Hematopoietic multipotent progenitor cell treated with erythropoietin and hydrocortisone succinate and interleukin-3 and kit ligand, for 8 days (in vitro differentiated cells): ENCODE results near the gene C16orf86.

ENCODE experiments used
- DNase-seq: peaks from one replicate; pipeline ENCODE4 v3.0.0-alpha.2; 2015

C16orf86 gene

DNA sequence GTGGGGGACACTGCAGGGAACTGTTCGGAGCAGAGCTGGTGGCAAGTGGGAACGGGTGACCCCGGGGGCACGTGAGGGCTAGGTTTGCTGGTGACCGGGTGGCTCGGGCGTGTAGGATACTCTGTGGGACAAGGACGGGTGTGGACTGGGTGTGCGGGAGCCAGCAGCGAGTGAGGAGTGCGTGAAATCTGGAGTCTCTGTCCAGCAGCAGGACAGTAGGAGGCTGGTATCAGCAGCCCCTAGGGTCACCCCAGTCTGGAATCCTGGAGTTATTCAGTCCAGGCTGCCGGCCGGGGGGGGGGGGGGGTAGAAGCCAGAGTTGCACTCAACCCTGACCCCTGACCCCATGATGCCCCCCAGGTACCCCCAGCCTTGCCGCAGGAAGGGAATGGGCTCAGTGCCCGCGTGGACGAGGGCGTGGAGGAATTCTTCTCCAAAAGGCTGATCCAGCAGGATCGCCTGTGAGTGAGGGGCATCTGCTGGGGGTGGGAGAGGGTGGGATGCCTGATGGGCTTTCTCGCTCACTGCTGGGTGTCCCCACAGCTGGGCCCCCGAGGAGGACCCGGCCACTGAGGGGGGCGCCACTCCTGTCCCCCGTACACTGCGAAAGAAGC, 12.7 kb upstream of the C16orf86 start:
- no peak for DNase-seq

DNA sequence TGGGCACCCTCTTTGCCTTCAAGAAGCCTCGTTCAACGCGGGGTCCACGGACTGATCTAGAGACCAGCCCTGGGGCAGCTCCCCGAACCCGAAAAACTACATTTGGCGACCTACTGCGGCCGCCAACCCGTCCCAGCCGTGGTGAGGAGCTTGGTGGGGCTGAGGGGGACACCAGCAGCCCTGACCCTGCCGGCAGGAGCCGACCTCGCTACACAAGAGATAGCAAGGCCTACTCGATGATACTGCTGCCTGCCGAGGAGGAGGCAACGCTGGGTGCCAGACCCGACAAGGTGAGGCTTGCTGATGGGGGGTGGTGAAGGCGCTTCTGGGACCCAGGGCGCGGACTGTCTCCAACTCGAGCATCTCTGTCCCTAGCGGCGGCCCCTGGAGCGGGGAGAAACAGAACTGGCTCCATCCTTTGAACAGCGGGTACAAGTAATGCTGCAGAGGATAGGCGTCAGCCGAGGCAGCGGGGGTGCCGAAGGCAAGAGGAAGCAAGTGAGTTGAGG, 12.2 kb upstream of the C16orf86 start:
- DNase-seq, result no peak

DNA sequence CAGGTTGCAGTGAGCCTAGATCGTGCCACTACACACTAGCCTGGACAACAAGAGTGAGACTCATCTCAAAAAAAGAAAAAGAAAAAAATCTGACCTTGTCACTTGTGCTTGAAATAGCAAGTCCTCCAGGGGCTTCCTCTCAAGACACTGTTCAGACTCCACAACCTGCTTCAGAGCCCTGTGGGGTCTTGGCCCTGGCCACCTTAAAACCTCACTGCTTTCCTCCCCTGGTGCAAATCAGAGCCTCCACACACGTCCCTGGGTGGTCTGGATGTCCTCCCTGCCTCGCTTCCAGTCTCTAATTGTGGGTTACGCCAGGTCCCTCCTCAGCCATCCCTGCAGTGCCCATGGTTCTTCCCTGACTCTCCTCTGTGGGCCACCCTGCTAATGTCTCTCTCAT, 11.3 kb upstream of the C16orf86 start:
- DNase-seq, result no peak

DNA sequence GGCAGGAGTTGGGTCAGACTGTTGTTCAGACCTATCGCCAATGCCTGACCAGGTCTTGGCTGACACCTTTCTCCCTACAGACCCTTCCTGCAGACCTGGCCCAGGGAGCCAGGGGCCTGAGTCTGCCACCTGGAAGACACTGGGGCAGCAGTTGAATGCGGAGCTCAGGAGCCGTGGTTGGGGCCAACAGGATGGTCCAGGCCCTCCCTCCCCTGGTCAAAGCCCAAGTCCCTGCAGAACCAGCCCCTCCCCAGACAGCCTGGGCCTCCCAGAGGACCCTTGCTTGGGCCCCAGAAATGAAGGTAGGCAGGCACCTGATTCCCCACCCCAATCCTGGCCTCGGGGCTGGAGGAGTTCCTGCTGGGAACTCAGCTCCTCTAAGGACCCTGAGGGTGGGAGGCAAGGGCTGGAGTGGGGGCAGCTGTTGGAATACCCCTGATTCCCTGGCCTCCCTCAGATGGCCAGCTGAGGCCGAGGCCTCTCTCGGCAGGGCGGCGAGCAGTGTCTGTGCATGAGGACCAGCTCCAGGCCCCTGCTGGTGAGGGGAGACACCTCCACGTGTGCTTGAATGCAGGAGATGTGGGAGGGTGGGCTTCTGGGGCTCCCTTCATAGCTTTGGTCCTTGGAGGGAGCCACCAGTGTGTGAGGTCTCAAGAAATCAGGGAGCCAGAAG, 10.1 kb upstream of the C16orf86 start:
- no peak for DNase-seq

DNA sequence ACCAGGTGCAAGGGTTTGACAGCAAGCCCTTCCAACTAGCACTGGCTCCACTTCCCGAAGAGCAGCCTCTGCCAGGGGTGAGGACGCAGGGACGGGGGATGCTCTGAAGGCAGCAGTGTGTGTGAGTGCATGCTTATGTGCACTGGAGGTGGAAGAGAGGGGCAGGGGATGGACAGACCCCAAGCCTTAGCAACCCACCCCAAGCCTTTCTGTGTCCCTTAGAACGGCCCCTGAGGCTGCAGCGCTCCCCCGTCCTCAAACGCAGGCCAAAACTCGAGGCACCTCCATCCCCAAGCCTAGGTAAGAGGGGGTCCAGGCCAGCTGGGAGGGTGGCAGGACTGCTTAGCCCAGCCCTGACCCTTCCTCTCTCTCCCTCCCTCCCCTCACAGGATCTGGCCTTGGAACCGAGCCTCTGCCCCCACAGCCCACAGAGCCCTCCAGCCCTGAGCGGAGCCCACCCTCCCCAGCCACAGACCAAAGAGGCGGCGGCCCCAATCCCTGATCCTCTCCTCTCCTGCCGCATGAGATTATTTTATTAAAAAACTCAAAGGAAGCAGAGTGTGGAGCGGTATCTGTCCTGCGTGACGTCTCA, 9.5 kb upstream of the C16orf86 start:
- no peak for DNase-seq

DNA sequence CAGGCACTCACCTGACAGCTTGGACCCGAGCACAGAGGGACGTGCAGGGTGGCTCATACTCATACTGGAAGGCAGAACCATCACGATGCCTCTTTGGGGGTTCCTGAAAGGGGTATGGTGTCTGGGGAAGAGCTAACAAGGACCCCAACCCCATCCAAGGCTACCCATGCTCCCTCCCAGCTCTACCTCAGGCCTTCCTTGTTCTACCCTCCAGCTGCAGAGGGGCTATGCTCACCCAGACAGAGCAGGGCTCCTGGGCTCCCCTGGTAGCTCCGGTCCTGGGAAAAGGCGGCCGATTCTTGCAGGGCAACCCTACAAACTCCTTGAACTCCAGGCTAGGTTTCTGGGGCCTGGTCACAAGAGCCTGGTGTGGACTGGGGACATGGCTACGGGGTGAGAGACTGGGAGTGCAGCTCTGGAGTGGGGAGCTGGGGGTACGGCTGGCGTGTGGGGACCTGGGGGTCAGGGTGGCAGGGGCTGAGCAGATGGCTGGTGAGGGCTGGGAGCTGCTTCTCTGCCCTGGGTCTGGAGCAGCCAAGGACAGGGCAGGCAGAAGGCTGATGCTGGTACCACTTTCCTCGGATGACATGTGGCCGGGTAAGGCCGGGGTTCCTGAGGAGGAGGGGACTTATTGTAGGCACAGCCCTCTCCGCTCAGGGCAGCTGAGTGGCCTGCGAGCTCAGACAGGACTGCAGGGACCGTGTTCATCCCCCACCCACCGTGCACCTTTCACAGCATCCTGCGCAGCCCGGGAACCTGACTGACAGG, 8.7 kb upstream of the C16orf86 start:
- DNase-seq, result no peak

DNA sequence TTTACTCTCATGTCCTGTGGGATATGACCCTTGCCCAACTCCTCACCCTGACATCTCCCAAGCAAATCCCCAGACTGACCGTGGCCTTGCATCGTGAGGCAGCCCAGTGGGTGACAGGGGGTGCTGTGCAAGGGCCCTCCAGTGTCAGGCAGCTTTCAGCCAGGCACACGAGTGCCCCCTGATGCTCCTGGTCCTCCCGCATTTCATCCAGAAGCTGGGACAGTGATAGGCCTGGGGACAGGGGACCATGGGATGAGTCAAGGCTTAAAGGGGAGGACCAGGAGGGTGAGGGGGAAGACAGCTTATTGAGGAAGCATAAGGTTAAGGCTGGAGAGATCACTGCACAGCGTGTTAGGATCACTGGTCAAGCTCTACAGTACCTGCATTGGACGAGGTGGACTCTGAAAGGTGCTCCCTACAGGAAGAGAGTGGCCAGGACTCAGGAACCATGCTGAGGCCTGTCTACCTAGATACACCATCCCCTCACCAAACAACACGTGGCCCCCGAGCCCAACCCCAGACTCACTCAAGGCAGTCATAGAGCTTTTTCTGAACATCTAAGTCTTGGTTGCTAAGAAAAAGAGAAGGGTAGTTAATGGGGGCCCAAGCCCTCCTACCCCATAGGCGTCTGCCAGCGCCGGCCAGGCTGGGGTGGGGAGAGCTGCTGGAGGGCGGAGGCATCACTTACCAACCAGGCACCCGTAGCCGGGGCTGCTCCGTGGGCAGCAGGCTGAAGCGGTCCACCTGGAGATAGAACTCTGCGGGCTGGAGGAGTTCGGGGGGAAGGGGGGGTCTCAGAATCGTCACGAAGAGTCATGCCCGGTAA, 7.6 kb upstream of the C16orf86 start:
- DNase-seq, result no peak

DNA sequence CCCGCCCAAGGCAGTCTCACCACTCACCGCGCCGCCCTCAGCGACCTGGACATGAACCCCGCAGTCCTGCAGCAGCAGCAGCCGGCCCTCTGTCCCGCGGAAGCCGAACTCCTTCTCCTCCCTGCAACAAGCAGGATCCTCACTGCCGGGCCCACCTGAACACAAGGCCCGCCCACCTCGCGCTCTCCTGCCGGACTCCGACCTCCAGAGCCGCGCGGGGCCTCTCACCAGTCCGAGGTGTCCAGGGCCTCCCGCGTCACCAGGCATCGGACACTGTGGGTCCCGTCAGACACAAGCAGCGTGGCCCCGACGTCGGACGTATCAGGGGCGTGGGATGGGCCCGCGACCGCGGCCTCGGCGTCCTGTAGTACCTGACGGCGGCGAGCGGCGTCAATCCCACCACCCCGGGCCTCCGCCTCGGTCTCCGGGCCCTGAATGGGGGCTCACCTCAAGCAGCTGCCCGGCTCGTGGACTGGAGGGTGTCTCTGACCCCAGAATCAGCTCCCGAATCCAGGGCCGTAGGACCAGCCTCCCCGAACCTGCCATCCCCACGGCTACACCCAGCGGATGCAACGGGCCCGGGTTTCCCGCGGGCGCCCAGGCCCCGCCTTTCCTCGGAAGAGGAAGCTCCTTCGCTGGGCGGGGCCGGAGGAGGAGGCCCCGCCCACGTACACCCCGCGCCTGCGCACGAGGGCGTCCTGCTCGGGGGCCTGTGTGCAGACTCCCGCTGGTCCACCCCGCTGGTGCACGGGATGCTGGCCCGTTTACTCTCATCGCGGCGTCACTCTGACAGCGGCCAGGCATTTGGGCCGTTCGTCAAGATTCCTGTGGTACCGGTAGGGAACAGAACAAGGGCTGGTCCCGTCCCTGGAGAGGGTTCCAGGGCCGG, 6.7 kb upstream of the C16orf86 start, which contains the start of gene ACD:
Gene ACD (minus strand): TSS at position 586 of the 889 bp plus-strand sequence. CDS start 40 bp downstream, at position 546.
- peak; percentile 93 for DNase-seq

DNA sequence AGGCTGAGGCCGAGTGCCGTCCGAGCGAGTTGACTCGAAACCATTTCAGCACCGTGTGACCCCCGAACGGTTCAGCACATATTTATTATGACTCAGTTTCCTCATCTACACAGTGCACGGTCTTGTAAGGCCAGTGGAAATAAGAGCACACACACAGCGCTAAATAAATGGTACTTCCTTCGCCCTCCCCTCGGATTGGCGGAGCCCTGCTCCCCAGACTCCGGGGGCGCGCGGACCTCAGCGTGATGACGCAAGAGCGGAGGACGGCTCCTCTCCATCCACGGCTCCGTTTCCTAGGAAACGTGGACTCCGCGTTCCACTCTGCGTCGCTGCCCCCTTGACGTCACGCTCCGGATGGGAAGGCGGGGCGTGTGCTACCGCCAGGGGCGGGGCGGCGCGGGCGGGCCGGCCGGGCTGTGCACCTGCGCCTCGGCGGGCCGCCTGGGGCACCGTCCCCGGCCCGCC, 6.0 kb upstream of the C16orf86 start, which contains the start of gene PARD6A:
Gene PARD6A (plus strand): TSS at position 397 of the 465 bp plus-strand sequence. CDS start 79 bp downstream, outside the sequence.
- DNase-seq, result peak; percentile 97

DNA sequence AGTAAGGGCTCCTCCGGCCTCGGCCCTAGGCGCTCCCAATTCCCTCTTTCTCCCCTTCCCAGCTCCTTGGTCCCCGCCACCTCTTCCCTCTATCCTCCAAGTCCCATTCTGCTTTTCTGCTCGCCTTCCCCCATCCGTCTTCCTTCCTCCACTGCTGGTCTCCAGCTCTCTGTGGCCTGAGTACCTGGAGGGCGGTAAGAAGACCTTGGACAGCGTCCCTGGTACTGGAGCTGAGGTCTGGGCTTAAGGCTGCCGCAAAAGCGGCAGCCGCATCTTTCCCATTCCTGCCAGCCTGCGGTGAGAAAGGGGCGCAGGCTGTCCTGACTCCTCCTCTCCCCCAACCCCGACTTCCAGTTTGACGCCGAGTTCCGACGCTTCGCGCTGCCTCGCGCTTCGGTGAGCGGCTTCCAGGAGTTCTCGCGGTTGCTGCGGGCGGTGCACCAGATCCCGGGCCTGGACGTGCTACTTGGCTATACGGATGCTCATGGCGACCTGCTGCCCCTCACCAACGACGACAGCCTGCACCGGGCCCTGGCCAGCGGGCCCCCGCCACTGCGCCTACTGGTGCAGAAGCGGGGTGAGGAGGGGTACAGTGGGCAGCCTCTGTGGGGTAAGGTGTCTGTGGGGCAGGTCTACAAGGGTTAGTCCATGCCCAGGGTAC, 5.4 kb upstream of the C16orf86 start:
- peak; percentile 33 for DNase-seq

DNA sequence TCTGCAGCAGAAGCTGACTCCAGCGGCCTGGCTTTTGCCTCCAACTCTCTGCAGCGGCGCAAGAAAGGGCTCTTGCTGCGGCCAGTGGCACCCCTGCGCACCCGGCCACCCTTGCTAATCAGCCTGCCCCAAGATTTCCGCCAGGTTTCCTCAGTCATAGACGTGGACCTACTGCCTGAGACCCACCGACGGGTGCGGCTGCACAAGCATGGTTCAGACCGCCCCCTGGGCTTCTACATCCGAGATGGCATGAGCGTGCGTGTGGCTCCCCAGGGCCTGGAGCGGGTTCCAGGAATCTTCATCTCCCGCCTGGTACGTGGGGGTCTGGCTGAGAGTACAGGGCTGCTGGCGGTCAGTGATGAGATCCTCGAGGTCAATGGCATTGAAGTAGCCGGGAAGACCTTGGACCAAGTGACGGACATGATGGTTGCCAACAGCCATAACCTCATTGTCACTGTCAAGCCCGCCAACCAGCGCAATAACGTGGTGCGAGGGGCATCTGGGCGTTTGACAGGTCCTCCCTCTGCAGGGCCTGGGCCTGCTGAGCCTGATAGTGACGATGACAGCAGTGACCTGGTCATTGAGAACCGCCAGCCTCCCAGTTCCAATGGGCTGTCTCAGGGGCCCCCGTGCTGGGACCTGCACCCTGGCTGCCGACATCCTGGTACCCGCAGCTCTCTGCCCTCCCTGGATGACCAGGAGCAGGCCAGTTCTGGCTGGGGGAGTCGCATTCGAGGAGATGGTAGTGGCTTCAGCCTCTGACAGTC, 4.5 kb upstream of the C16orf86 start:
- no peak for DNase-seq

DNA sequence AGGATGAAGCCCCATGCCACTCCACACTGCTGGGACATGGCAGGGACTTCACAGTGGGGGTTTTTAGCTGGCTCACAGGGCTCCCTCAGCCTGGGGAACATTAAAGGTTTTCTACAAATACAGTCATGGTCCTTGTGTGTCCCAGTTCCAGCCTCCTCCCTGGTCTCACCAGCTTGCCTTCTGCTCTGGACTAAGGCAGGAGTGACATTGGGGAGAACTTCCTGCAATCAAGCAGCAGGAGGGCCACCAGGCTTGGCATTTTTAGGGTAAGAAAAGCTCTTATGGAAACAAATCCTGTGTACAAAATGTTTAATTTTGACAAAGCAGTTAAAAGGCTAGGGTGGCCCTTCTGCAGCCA, 4.0 kb upstream of the C16orf86 start:
- DNase-seq, result no peak

DNA sequence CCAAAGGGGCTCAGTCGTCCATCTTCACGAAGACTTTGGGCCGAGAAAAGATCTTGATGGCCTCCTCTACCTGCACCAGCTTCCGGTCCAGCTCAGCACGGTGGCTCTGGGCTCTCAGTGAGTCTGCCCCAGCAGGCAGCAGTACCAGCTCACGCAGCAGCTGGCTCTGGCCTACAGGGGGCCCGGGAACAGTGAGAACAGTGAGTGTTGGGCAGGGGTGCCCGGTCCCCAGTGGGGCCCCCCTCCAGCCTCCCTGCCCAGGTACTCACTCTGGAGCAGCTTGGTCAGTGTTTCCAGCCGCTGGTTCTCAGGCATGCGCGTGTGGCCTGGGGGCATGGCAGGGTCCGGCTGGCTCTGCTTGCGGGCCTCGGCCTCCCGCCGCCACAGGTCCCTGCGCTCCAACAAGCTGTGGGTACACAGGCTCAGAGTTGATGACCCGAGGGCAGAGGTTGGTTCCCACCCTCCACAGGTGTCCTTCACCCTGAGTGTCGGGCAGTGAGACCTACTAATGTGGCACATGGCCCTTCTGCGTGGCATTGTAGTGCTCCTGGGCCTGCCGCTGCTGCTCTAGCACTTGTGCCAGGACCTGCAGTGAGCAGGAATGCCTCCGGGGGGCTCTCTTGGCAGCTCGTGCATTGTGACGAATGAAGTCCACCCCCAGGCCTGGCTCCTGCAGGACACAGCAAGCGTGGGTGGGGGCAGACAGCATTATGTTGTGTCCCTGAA, 3.3 kb upstream of the C16orf86 start:
- peak; percentile 63 for DNase-seq

DNA sequence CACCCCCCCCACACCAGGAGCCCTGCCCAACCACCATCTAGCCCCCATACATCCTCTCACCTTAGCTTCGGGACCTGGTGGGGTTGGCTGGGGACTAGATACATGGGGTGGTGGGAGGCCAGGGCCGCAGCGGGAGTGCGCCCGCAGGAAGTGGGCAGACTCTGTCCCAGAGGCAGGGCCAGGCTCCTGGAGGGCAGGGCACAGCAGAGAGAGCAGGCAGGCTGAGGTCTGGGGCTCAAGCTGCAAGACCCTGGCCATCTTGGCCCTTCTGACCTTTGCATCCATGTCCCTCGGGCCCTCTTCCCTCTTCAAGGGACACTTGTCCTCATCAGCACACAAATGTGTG, 2.8 kb upstream of the C16orf86 start:
- no peak for DNase-seq

DNA sequence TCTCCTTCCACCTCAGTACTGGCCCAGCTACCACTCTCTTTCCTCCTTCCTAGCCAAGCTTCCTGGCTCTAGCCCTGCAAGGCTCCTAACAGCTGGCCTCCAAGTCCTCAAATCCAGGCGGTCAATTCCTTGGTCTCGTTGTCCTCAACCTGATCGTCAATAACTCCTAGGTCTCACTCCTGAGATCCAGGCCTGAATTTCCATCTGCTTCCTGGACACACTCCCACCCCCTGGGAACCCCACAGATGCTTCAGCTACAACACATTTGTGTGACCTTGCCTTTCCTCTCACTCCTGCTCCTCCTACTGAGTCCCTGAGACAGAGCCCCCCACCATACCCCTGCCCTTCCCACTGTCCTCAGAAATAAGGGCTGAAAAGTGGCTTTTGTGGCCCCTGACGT, 2.4 kb upstream of the C16orf86 start:
- no peak for DNase-seq

DNA sequence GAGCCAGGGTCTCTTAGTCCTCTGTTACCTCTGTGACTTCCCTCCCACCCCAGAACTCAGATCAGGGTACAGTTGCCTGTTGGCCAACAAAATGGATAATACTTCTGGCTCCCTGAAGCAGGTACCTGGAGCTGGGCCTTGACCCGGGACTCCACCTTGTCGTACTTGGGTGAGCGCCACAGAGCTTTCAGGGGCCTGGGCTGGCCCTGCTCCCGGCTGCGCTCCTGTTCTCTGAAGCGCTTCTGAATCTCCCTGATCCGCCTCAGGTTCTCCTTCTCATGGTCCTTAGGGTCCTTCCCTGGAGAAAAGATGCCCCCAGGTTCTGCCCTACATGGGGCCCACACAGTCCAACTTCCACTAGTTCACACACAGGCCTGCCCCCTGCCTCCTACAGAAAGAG, 1.7 kb upstream of the C16orf86 start:
- no peak for DNase-seq

DNA sequence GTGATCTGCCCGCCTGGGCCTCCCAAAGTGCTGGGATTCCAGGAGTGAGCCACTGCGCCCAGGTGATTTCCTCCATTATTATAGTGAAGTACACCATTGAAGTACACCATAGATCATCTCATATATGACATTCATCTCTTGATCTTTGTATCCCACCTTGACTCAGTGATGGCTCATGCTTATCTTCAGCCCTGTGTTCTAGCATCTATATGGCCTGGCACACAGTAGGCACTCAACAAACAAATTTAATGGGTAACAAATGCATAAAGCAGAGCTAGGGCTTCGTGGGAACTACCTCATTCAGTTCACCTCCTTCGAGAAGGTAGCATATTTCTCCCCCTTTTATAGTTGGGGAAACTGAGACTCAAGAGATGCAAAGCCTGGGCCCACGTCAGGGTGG, 1.0 kb upstream of the C16orf86 start:
- DNase-seq, result no peak

DNA sequence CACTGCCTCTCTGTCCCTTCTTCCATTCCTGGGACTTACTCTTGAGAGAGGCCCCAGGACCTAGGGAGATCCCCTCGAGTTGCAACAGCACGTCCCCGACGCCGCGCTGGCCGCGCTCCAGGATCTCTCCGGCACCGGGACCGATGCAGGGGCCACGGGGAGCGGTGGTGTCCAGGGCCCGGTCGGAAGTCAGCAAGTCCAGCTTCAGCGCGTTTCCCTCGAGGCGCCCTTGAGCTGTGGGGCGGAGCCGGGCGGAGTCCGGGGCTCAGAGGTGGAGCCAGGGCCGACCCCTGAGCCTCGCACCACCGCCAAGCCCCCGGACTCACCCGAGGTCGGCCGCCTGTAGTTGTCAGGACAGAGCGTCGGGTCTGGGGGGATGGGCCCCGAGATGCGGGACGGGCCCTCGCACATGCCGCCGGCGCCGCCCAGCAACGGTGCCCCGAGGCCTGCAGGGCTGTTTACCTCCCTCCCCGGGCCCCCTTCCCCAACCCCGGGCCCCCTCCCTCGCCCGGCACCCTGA, 522 bp upstream of the C16orf86 start:
- DNase-seq, result no peak

DNA sequence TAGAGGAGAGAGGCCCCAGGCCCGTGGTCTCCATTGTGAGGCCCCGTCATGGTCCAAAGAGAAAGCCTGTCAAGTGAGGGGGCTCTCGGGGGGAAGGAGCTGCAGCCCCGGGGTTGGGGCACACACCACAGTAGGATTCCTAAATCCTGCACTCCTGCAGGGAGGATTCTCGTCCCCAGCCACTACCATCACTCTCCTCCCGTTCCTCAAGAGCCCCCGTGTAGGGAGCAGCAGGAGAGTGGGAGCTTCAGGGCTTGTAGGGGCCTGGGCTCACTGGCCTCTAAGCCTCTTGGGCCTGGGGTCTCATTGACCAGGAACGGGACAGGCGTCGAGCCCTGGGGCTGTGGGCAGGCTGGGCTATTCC, 821 bp downstream of the C16orf86 start:
- DNase-seq, result no peak
